GM18868 (cell line): Measurements from ENCODE around the gene USP48.

ENCODE experiments used
- ATAC-seq: cut with Tn5 transposase; IDR thresholded peaks from one replicate; pipeline ENCODE4 v1.9.1; 2021; ENCODE audit warnings: mild to moderate bottlenecking, moderate library complexity; ENCODE audit not compliant: unreplicated experiment

The USP48 gene

GRCh38 chr1:21670956-21671902 is 111.7 kb downstream of the USP48 start:
- ATAC-seq, result no peak

- ATAC-seq, result no peak
Measured at GRCh38 chr1:21670059-21670881, 112.7 kb downstream of the USP48 start.

GRCh38 chr1:21669258-21670058 is 113.5 kb downstream of the USP48 start, which contains the start of gene RAP1GAP:
RAP1GAP (minus strand) TSS chr1:21669357; CDS start chr1:21620032, 49,325 bp downstream.
- no peak for ATAC-seq

- ATAC-seq, result no peak
Measured at GRCh38 chr1:21668951-21669257, 114.0 kb downstream of the USP48 start.

DNA sequence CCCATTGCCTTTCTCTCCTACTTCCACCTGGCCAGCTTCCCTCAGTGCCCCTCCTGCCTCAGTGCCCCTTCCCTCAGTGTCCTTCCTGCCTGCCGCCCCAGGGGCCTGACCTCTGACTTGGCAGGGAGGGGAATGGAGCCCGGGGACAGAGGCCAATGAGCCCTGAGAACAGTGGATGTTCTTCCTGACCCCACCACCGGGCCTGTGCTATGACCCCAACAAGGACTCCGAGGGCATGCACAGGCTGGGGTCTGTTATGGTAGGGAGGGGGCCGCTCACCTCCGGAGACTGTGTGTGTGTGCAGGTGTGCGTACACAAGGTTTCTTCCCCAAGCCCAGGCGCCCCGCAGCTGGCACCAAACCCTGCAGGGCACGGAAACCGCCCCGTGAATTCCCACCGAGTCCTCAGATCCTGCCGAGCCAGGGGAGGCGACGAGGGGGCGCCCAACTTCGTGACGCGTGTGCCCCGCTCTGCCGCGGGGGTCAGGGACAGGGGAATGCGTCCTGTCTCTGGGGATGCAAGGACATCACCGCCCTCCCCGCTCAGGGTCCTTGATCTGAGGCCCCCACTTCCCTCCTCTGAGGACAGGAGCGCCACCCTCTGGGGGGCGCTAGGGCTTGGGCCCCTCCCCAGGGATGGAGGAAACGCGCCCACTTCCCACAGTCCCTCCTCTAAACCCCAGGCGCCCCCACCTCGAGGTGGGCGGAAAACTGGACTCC is 114.6 kb downstream of the USP48 start:
- no peak for ATAC-seq

DNA sequence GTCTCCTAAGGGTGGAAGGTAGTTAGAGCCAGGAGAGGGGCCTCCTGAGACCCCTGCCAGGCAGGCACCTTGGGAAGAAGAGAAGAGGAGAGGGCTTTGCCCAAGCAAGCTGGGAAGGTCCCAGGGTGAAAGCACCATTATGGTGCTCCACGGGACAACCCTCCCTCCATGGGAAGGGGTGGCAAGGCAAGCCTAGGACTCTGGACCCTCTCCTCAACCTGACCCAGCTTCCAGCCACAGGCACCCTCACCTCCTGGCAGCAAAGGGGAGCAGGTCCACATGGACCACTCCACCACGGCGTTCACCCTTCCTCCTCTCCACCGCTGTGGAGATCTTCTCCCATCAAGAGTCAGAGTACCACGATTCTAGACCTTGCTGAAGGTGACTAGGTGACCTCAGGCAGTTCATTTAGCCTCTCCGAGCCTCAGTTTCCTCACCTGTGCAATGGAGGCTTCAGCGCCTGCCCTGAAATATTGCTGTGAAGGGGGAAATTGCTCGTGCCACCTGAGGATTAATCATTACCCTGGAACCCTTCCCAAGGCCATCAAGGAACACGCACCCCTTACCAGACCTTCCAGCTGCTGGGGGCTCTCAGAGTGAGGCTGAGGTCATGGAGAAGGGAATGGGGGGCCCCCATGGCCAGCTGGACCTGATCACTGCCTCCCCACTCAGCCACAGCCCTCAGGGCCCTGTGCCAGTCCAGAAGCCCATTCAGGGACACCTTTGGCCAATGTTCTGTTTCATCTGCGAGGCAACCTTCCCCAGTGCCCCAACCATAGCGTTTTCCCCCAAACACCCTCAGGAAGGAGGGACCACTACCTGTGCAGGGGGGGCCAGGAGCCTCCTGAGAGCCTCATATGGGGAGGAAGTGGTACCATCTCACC is 115.4 kb downstream of the USP48 start:
- no peak for ATAC-seq

DNA sequence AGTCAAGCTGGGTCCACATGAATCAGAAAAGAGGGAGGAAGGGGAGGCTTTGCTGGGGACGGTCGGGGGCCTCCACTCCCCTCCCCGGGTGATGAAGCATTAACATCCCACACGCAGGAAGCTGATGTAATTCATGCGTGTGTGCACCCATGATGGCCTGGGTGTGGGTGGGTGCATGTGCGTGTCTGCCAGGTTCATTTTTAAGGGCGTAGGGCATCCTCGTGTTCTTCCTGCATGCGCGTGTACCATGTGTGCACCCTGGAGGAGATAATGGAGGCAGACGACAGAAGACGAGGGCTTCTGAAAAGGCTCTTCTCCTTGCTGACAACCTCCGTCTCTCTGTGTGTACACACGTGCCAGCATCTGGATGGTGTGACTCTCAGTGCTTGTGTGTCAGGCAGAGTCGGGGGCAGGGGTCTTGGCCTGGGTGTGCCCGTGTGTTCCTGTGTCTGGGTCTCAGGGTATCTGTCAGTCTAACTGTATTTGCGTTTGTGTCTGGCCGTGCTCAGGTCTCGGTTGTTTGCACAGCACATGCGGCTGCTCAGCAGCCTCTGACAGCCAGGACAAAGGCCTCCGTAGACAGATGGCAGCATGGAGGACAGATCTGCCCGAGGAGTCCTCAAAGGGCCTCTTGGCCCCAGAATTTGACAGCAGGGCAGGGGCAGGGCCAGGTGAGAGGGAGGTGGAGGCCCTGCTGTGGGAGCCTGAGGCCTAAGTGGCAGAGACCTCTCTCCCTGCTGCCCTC is 116.2 kb downstream of the USP48 start:
- no peak for ATAC-seq

DNA sequence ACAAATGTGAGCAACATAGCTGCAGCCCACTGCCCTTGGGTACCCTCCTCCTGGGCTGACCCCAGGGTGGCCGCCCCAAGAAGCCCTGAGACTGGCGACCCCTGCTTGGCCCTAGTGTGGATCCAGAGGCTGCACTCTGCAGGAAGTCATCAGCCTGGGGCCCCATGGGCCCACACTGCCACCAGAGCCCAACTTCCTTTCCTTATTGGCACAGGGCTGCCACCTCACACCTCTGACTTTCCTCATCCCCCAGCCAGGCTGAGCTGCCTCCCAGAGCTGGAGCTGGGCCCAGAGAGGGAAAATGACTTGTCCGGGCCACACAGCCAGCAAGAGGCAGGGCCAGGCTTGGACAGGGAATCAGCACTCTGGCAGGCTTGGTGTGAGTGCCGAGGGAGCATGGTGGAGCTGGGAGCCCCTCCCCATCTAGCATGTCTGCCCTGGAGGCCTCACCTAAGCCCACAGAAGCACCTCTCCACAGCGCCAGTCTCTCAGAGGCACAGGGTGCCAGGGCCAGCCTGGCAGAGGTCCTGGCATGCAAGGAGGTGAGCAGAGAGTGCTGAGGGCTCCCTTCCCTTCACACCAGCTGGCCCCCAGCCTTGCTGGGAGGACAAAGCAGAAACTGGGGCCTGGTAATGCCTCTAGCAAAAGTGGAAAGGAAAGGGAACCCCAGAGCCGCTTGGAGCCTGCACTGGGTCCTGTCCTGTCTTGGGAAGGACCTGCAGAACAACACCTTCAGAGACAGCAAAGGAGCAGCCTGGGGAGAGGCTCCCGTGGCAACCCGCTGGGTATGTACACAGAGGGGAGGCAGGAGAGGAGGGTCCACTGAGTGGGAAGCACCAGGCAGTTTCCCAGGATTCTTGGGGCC is 117.0 kb downstream of the USP48 start:
- no peak for ATAC-seq

GRCh38 chr1:21664806-21665588 is 118.0 kb downstream of the USP48 start:
- no peak for ATAC-seq

DNA sequence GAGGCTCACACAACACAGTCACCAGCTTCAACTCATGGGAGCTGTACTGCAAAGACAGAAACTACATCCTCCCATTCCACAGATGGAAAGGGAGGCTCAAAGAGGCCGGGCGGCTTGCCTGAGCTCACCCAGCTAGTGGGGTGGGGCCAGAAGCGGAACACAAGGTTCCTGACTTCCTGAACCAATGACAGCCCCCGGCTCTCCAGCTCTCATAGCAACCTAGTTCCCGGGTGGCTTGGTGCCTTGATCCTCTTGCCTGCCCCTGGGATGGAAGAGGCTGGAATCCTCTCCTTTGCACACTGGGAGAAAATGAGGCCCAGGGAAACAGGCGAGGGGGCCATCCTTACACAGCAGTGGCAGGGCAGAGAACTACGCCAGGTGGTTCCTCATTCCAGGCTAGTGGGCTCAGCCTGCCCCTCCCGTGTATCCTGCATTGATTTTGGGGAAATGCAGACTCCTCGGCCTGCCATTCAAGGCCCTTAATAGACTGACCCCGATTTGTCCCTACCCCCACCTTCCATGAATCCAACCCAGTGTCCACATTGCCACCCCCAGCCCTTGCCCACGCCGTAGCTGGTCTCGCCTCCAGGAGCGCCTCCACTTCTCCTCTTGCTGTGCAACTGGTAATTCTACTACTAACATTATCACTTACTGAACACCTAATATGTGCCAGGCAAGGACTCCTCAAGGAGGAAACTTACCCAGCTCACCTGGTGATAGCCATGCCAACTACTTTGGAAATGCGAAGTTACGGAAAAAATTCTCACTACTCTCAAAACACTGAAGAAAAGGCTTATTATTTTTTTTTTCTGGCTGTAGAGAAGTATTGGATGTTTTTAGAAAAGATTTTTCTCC is 118.8 kb downstream of the USP48 start:
- no peak for ATAC-seq

GRCh38 chr1:21663248-21663950 is 119.5 kb downstream of the USP48 start:
- no peak for ATAC-seq

GRCh38 chr1:21662426-21663247 is 120.3 kb downstream of the USP48 start:
- no peak for ATAC-seq

DNA sequence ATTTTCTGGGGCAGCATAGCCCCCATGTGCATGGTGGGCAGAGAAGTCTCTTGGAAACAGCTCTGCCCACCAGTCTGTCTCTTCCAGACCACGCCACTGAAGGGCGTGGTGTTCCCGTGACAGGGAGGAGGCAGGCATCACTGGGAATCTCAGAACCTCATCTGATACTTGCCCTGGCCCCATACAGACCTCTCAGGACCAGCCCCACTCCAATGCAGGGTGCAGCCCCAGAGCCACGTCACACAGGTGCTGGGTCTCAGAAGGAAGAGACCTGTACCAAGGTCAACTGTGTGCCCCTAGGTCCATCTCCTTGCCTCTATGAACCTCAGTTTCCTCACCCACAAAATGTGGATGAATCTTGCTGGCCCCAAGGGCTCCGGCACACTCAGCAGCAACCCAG is 121.1 kb downstream of the USP48 start:
- ATAC-seq, result no peak

DNA sequence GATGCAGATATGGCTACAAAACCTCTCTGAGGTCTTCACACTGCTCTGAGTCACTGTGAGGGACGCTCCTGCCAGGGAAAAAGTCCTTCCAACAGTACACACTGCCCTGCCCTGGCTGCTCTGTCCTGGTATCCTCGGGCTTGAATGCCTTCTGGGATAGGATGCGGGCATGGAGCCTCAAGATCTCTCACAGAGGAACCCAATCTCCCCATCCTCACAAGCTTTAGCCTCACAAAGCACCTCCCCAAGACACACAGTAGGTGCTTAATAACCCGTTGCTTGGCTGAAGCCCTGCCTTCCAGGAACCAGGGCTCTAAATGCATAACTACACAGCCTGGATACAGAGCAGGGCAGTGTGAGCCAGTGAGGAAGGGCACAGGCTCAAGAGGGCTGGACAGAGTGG is 123.0 kb downstream of the USP48 start:
- no peak for ATAC-seq
